HG03196 (cell line): ENCODE measurements around the gene B3GALT4.

Source experiments
- ATAC-seq: cut with Tn5 transposase; IDR thresholded peaks from one replicate; pipeline ENCODE4 v1.9.1; 2021; ENCODE audit not compliant: unreplicated experiment

Gene B3GALT4

GRCh38 chr6:33290459-33290858 lies 13.5 kb downstream of the B3GALT4 start:
- no peak for ATAC-seq

GRCh38 chr6:33292996-33293682 lies 16.2 kb downstream of the B3GALT4 start:
- no peak for ATAC-seq

GRCh38 chr6:33294086-33294823 lies 17.3 kb downstream of the B3GALT4 start:
- no peak for ATAC-seq

- no peak for ATAC-seq
These were observed 18.9 kb downstream of the B3GALT4 start for GRCh38 chr6:33295621-33296369.

GRCh38 chr6:33296797-33297405 lies 20.0 kb downstream of the B3GALT4 start:
- ATAC-seq, result no peak

DNA sequence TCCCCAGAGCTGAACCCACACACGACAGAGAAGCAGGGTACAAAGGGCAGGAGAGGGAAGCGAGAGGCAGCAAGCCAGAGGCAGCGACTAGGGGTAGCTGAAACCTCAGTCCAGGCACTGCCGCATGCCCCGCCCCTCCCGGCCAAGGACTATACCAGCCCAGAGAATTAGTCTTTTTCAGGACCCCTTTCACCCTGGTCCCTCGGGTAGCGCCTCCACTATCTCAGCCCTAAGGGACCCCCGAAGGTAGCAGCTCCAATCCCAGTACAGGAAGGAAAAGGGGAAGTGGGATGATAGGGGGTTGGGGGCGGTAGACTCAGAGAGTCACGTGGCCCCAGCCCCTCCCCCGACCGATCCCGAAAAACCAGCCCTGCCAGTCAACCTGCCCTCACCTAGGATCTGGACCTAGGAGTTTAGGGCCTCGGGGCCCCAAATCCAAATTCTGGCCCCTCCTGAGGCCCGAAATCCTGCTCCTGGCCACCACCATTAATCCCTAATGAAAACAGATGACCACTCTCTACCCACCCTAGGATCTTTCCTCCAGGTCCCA lies 20.6 kb downstream of the B3GALT4 start:
- no peak for ATAC-seq

- no peak for ATAC-seq
These were observed 21.2 kb downstream of the B3GALT4 start for GRCh38 chr6:33297956-33298772.

- ATAC-seq, result peak; percentile 28
These were observed 21.9 kb downstream of the B3GALT4 start, which contains the start of gene RGL2 for GRCh38 chr6:33298773-33299236. Gene RGL2, minus strand, starts transcription at chr6:33298942. Its CDS starts 332 bp downstream, at chr6:33298610.

GRCh38 chr6:33299237-33299944 lies 22.5 kb downstream of the B3GALT4 start:
- ATAC-seq, result peak; percentile 71

- ATAC-seq, result no peak
These were observed 25.0 kb downstream of the B3GALT4 start for GRCh38 chr6:33301877-33302276.

DNA sequence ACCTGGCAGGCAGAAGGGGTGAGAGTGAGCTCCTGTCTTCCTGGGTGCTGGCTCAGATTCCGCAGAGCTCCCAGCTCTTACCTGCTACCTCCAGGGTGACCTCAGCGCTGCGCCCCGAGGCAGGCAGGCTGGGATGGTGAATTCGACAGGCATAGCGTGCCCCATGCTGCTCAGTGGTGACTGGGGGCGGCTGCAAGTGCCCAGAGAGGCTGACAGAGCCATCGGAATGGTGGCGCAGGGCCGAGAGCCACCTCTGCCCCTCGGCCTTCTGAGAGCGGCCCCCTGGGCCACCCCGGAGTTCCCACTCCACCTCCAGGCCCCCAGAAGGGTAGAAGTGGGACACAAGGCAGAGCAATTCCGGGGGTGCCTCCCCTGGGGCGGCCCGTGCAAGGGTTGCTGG lies 27.3 kb downstream of the B3GALT4 start:
- ATAC-seq, result no peak

GRCh38 chr6:33305052-33305451 lies 28.1 kb downstream of the B3GALT4 start:
- ATAC-seq, result no peak

DNA sequence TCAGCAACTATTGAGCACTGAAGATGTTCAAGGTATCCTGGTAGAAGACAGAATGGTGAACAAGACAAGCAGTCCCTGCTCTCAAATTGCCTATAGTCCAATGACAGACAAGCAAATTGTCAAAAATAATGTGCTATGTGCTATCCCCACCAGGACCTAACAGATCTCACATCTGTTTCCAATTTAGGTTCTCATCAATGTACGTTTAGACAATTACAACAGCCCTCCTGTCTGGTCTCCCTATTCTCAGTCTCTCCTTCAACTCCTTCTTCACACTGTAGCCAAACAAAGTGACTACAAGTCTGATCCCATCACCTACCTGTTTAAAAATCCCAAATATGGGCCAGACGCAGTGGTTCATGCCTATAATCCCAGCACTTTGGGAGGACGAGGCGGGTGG lies 29.4 kb downstream of the B3GALT4 start:
- ATAC-seq, result no peak

DNA sequence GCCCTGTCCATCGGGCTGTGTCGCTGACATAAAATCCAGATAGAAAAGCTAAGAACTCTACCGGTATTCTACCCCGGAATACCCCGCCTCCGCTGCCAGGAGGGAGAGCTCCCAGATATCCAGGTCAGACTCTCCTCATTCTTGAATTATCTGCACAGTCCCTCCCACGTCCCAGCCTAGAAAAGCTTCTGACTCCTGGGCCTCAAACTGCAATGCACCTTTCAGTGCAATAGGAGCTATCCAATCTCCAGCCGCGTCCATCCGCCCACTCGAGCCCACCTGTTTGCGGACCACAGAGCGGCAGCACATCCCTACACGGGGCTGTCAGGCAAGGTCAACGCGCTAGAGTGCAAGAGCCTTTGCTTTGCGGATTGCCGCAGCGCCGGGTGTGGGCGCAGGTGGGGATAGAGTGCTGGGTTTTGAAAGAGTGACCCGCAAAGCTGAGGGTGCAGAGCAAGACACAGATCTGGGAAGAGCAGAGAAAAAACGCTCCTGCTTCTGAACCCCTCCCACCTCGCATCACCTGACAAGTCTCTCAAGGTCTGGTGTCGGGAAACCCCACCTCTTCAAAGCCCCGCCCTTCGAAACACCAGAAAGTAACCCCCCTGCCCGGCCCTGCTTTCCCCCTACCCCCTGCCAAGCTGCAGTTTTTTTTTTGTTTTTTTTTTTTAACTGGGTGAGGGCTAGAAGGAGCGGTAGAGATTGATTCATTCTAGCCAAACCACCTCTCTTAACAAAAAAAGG lies 35.6 kb downstream of the B3GALT4 start:
- ATAC-seq, result no peak

- peak; percentile 6 for ATAC-seq
These were observed 36.3 kb downstream of the B3GALT4 start for GRCh38 chr6:33313105-33313708.

DNA sequence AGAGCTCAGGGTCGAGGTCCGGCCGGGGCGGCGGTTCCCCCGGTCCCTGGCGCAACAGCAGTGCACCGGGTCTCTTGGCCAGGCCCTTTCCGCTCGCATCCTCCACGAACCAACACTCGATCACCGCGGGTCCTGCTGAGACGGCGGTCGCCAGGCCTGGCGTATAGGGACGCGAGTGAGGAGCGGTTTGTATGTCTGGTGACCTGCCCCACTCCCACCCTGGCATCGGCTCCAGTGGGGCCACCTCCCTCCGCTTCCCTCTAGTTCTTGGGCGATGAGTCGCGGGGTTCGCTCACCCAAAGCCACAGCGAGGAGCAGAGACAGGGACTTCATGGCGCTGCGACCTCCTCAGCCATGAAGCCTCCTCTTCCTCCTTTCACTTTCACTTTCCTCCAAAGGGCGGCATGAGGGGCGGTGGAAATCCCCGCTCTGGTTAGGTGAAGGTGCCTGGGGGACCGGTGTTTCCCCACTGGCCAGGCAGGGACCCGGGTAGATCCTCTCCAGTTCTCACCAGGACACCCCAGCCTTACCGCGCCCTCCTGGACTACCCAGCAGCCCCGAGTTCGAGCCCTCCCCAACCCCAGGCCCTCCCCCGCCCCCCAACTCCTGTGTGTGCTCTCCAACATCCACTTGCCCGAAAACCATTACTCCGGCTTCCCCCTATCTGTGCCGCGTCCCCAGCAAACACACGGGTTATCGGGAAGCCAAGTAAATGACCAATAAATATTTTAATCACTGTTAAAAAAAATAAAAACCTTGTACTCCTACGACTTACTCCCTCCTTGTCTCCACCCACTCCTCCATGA lies 37.0 kb downstream of the B3GALT4 start, which contains the start of gene TAPBP:
Gene TAPBP, minus strand, starts transcription at position 370 of the 806 bp plus-strand sequence. Its CDS starts 37 bp downstream, at position 333.
- peak; percentile 37 for ATAC-seq

DNA sequence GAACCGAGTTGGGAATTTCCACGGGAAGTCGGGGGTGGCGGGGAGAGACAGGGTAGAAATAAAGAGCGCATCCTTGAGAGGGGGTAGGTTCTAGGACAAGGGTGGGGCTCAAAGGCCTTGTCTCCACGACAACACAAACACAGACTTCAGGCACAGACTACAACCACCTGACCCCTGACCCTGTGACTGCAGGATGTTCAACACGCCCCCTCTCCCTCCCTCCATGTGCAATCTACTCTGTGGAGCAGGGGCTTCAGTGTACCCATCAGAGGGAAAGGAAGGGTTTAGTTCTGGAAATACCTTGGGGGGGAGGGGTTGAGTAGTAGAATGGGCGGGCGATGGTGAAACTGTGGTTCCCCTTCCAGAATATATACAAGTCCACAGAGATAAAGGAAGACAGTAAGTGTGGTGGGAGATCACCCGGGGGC lies 37.6 kb downstream of the B3GALT4 start:
- ATAC-seq, result no peak
